Measurements from ENCODE around the gene INTS1.

The INTS1 gene

GRCh38 chr7:1525409-1525808, 21.2 kb upstream of the INTS1 start:
- no peak overlapping the region for H3K18ac ChIP-seq (ENCODE audit: low read depth in 1 of 2, low read length in 2 of 2)
- no peak overlapping the region for H3K14ac ChIP-seq (ENCODE audit: low read length in 2 of 2)
- H3K4me2 ChIP-seq (ENCODE audit: low read length, poor library complexity, severe bottlenecking), result no peak overlapping the region
- peaks cover 0 to 25% of the 10 kb centered on the region in 2 experiments for H3K27me3 ChIP-seq (ENCODE audit: control insufficient read depth in 1 of 2, insufficient read depth in 1 of 2, low read length in 2 of 2)
- H2BK12ac ChIP-seq (ENCODE audit: low read length in 2 of 2), result no peak overlapping the region
- H3K9ac ChIP-seq (ENCODE audit: low read length), result no peak overlapping the region
- DNase-seq, result no peak
- no peaks in the 10 kb centered on the region for H3K79me1 ChIP-seq (replicated peaks; ENCODE audit: low read length, poor library complexity, severe bottlenecking)
- H2AK5ac ChIP-seq (ENCODE audit: low read length, severe bottlenecking), result no peak overlapping the region
- no peak overlapping the region for H3K4ac ChIP-seq (ENCODE audit: low read depth in 1 of 2, low read length in 2 of 2)
- H3K27ac ChIP-seq (ENCODE audit: low read length, poor library complexity, severe bottlenecking), result no peak overlapping the region
- peaks cover 13% of the 10 kb centered on the region for H3K4me1 ChIP-seq (ENCODE audit: control insufficient read depth, insufficient read depth, low read depth, low read length)
- H2BK5ac ChIP-seq (ENCODE audit: low read depth, low read length, poor library complexity, severe bottlenecking), result no peak overlapping the region
- H4K8ac ChIP-seq (ENCODE audit: low read length), result no peak overlapping the region
- no peaks in the 10 kb centered on the region for H3K9me3 ChIP-seq (ENCODE audit: control insufficient read depth, low read length)
- H4K91ac ChIP-seq (ENCODE audit: low read length), result no peak overlapping the region
- no peaks in the 10 kb centered on the region for H3K36me3 ChIP-seq (ENCODE audit: control insufficient read depth in 1 of 2, insufficient read depth in 2 of 2, low read depth in 1 of 2, low read length in 2 of 2)
- H2AFZ ChIP-seq (ENCODE audit: low read depth, low read length), result no peak overlapping the region
- H3K23ac ChIP-seq (ENCODE audit: low read length in 2 of 2), result no peak overlapping the region
- WGBS, result 95% methylated on average over 6 of the region's 6 CpGs
- no peak overlapping the region for H2BK120ac ChIP-seq (ENCODE audit: low read depth, low read length)
- H3K4me3 ChIP-seq (ENCODE audit: insufficient read depth in 1 of 2, low read depth in 1 of 2, low read length in 2 of 2), result no peak overlapping the region
- H2BK15ac ChIP-seq (ENCODE audit: low read depth, poor library complexity, severe bottlenecking), result no peak overlapping the region

- Histone ChIP-seq H4K91ac (ENCODE audit: low read length) (no peak overlapping the region), H3K36me3 (ENCODE audit: control insufficient read depth in 1 of 2, insufficient read depth in 2 of 2, low read depth in 1 of 2, low read length in 2 of 2) (no peaks in the 10 kb centered on the region)
- 80% methylated on average over 16 of the region's 17 CpGs for WGBS
Measured at GRCh38 chr7:1523844-1524243, 19.7 kb upstream of the INTS1 start.

GRCh38 chr7:1523208-1523607, 19.0 kb upstream of the INTS1 start:
- no peak overlapping the region for H3K18ac ChIP-seq (ENCODE audit: low read depth in 1 of 2, low read length in 2 of 2)
- no peaks in the 10 kb centered on the region for H3K36me3 ChIP-seq (ENCODE audit: control insufficient read depth in 1 of 2, insufficient read depth in 2 of 2, low read depth in 1 of 2, low read length in 2 of 2)
- H3K14ac ChIP-seq (ENCODE audit: low read length in 2 of 2), result peak overlapping the region in 1 of 2 experiments; percentile 75
- no peak overlapping the region for H3K4ac ChIP-seq (ENCODE audit: low read depth in 1 of 2, low read length in 2 of 2)
- H3K4me3 ChIP-seq (ENCODE audit: insufficient read depth in 1 of 2, low read depth in 1 of 2, low read length in 2 of 2), result no peak overlapping the region
- DNase-seq, result no peak
- no peaks in the 10 kb centered on the region for H3K79me1 ChIP-seq (replicated peaks; ENCODE audit: low read length, poor library complexity, severe bottlenecking)
- H3K27ac ChIP-seq (ENCODE audit: low read length, poor library complexity, severe bottlenecking), result no peak overlapping the region
- H3K27me3 ChIP-seq (ENCODE audit: control insufficient read depth in 1 of 2, insufficient read depth in 1 of 2, low read length in 2 of 2), result peaks cover 0 to 25% of the 10 kb centered on the region in 2 experiments
- no peak overlapping the region for H2AK5ac ChIP-seq (ENCODE audit: low read length, severe bottlenecking)
- peaks cover 7% of the 10 kb centered on the region for H3K9me3 ChIP-seq (ENCODE audit: control insufficient read depth, low read length)
- H4K91ac ChIP-seq (ENCODE audit: low read length), result no peak overlapping the region
- no peak overlapping the region for H2BK5ac ChIP-seq (ENCODE audit: low read depth, low read length, poor library complexity, severe bottlenecking)
- H2BK12ac ChIP-seq (ENCODE audit: low read length in 2 of 2), result no peak overlapping the region
- H2BK15ac ChIP-seq (ENCODE audit: low read depth, poor library complexity, severe bottlenecking), result no peak overlapping the region
- no peak overlapping the region for H2BK120ac ChIP-seq (ENCODE audit: low read depth, low read length)
- no peak overlapping the region for H4K8ac ChIP-seq (ENCODE audit: low read length)
- H3K9ac ChIP-seq (ENCODE audit: low read length), result no peak overlapping the region
- no peak overlapping the region for H3K4me2 ChIP-seq (ENCODE audit: low read length, poor library complexity, severe bottlenecking)
- peaks cover 8% of the 10 kb centered on the region for H3K4me1 ChIP-seq (ENCODE audit: control insufficient read depth, insufficient read depth, low read depth, low read length)
- peak overlapping the region in 1 of 2 experiments; percentile 54 for H3K23ac ChIP-seq (ENCODE audit: low read length in 2 of 2)
- no peak overlapping the region for H2AFZ ChIP-seq (ENCODE audit: low read depth, low read length)
- WGBS, result 63% methylated on average over 13 of the region's 13 CpGs

More at GRCh38 chr7:1523844-1524243, 19.7 kb upstream of the INTS1 start:
- no peak overlapping the region for H3K18ac ChIP-seq (ENCODE audit: low read depth in 1 of 2, low read length in 2 of 2)
- H3K27ac ChIP-seq (ENCODE audit: low read length, poor library complexity, severe bottlenecking), result no peak overlapping the region
- H2AK5ac ChIP-seq (ENCODE audit: low read length, severe bottlenecking), result no peak overlapping the region
- H3K4me3 ChIP-seq (ENCODE audit: insufficient read depth in 1 of 2, low read depth in 1 of 2, low read length in 2 of 2), result no peak overlapping the region
- peaks cover 0 to 25% of the 10 kb centered on the region in 2 experiments for H3K27me3 ChIP-seq (ENCODE audit: control insufficient read depth in 1 of 2, insufficient read depth in 1 of 2, low read length in 2 of 2)
- peaks cover 5% of the 10 kb centered on the region for H3K9me3 ChIP-seq (ENCODE audit: control insufficient read depth, low read length)
- DNase-seq, result no peak
- H3K79me1 ChIP-seq (replicated peaks; ENCODE audit: low read length, poor library complexity, severe bottlenecking), result no peaks in the 10 kb centered on the region
- no peak overlapping the region for H3K9ac ChIP-seq (ENCODE audit: low read length)
- no peak overlapping the region for H3K4me2 ChIP-seq (ENCODE audit: low read length, poor library complexity, severe bottlenecking)
- no peak overlapping the region for H2BK120ac ChIP-seq (ENCODE audit: low read depth, low read length)
- no peak overlapping the region for H3K14ac ChIP-seq (ENCODE audit: low read length in 2 of 2)
- no peak overlapping the region for H2AFZ ChIP-seq (ENCODE audit: low read depth, low read length)
- peaks cover 8% of the 10 kb centered on the region for H3K4me1 ChIP-seq (ENCODE audit: control insufficient read depth, insufficient read depth, low read depth, low read length)
- no peak overlapping the region for H2BK15ac ChIP-seq (ENCODE audit: low read depth, poor library complexity, severe bottlenecking)
- H2BK12ac ChIP-seq (ENCODE audit: low read length in 2 of 2), result no peak overlapping the region
- no peak overlapping the region for H4K8ac ChIP-seq (ENCODE audit: low read length)
- H3K4ac ChIP-seq (ENCODE audit: low read depth in 1 of 2, low read length in 2 of 2), result no peak overlapping the region
- H2BK5ac ChIP-seq (ENCODE audit: low read depth, low read length, poor library complexity, severe bottlenecking), result no peak overlapping the region
- H3K23ac ChIP-seq (ENCODE audit: low read length in 2 of 2), result no peak overlapping the region

GRCh38 chr7:1521456-1521855, 17.3 kb upstream of the INTS1 start:
- no peak overlapping the region for H2BK15ac ChIP-seq (ENCODE audit: low read depth, poor library complexity, severe bottlenecking)
- WGBS, result 92% methylated on average over 11 of the region's 11 CpGs
- no peak overlapping the region for H4K91ac ChIP-seq (ENCODE audit: low read length)
- no peak overlapping the region for H3K9ac ChIP-seq (ENCODE audit: low read length)
- no peak overlapping the region for H2BK12ac ChIP-seq (ENCODE audit: low read length in 2 of 2)
- H3K27ac ChIP-seq (ENCODE audit: low read length, poor library complexity, severe bottlenecking), result no peak overlapping the region
- H3K14ac ChIP-seq (ENCODE audit: low read length in 2 of 2), result no peak overlapping the region
- no peak overlapping the region for H3K4ac ChIP-seq (ENCODE audit: low read depth in 1 of 2, low read length in 2 of 2)
- peaks cover 7% of the 10 kb centered on the region for H3K9me3 ChIP-seq (ENCODE audit: control insufficient read depth, low read length)
- no peak overlapping the region for H3K4me2 ChIP-seq (ENCODE audit: low read length, poor library complexity, severe bottlenecking)
- H3K79me1 ChIP-seq (replicated peaks; ENCODE audit: low read length, poor library complexity, severe bottlenecking), result no peaks in the 10 kb centered on the region
- H3K36me3 ChIP-seq (ENCODE audit: control insufficient read depth in 1 of 2, insufficient read depth in 2 of 2, low read depth in 1 of 2, low read length in 2 of 2), result no peaks in the 10 kb centered on the region
- H4K8ac ChIP-seq (ENCODE audit: low read length), result no peak overlapping the region
- no peak overlapping the region for H3K18ac ChIP-seq (ENCODE audit: low read depth in 1 of 2, low read length in 2 of 2)
- no peak overlapping the region for H2AFZ ChIP-seq (ENCODE audit: low read depth, low read length)
- peaks cover 0 to 29% of the 10 kb centered on the region in 2 experiments for H3K27me3 ChIP-seq (ENCODE audit: control insufficient read depth in 1 of 2, insufficient read depth in 1 of 2, low read length in 2 of 2)
- no peak overlapping the region for H3K23ac ChIP-seq (ENCODE audit: low read length in 2 of 2)
- peak; percentile 46 for DNase-seq
- H3K4me1 ChIP-seq (ENCODE audit: control insufficient read depth, insufficient read depth, low read depth, low read length), result peaks cover 12% of the 10 kb centered on the region
- no peak overlapping the region for H2AK5ac ChIP-seq (ENCODE audit: low read length, severe bottlenecking)
- no peak overlapping the region for H2BK5ac ChIP-seq (ENCODE audit: low read depth, low read length, poor library complexity, severe bottlenecking)
- H2BK120ac ChIP-seq (ENCODE audit: low read depth, low read length), result no peak overlapping the region
- no peak overlapping the region for H3K4me3 ChIP-seq (ENCODE audit: insufficient read depth in 1 of 2, low read depth in 1 of 2, low read length in 2 of 2)

Measured in mesenchymal stem cell (in vitro differentiated cells and primary cell).